WERI-Rb-1 (cell line): ENCODE measurements around the gene NSDHL.
"Not testable (repeated sequence)": the region's sequence is repeated elsewhere in the genome, so short reads cannot be mapped to it uniquely, and the experiment has no call there.

Source experiments
- DNase-seq: peaks from one replicate; pipeline ENCODE4 v3.0.0-alpha.2; 2020
- H3K27ac ChIP-seq: fragments of 250-450 bp; sonication (Bioruptor Pico); 2 replicates; pipeline ENCODE4 v1.5.1; 2020; ENCODE audit warnings: mild to moderate bottlenecking, moderate library complexity
- H3K27me3 ChIP-seq: fragments of 250-450 bp; sonication (Bioruptor Pico); 2 replicates; pipeline ENCODE4 v1.5.1; 2021; ENCODE audit warnings: mild to moderate bottlenecking, low read depth, moderate library complexity; ENCODE audit not compliant: insufficient read depth, severe bottlenecking
- H3K36me3 ChIP-seq: fragments of 250-450 bp; sonication (Bioruptor Pico); 2 replicates; pipeline ENCODE4 v1.5.1; 2020; ENCODE audit warnings: mild to moderate bottlenecking, moderate library complexity
- H3K4me3 ChIP-seq: 2 replicates; pipeline ENCODE4 v1.5.1; 2011; ENCODE audit warnings: low read depth, mild to moderate bottlenecking, control low read depth, low read length
- H3K9me3 ChIP-seq: fragments of 250-450 bp; sonication (Bioruptor Pico); 2 replicates; pipeline ENCODE4 v1.5.1; 2021; ENCODE audit warnings: mild to moderate bottlenecking, moderate library complexity; ENCODE audit not compliant: severe bottlenecking
- CTCF ChIP-seq: IDR thresholded peaks from 2 replicates; pipeline ENCODE4 v1.5.1; 2011; ENCODE audit warnings: low read depth, mild to moderate bottlenecking, control low read depth, inconsistent platforms, low read length

Gene NSDHL

DNA sequence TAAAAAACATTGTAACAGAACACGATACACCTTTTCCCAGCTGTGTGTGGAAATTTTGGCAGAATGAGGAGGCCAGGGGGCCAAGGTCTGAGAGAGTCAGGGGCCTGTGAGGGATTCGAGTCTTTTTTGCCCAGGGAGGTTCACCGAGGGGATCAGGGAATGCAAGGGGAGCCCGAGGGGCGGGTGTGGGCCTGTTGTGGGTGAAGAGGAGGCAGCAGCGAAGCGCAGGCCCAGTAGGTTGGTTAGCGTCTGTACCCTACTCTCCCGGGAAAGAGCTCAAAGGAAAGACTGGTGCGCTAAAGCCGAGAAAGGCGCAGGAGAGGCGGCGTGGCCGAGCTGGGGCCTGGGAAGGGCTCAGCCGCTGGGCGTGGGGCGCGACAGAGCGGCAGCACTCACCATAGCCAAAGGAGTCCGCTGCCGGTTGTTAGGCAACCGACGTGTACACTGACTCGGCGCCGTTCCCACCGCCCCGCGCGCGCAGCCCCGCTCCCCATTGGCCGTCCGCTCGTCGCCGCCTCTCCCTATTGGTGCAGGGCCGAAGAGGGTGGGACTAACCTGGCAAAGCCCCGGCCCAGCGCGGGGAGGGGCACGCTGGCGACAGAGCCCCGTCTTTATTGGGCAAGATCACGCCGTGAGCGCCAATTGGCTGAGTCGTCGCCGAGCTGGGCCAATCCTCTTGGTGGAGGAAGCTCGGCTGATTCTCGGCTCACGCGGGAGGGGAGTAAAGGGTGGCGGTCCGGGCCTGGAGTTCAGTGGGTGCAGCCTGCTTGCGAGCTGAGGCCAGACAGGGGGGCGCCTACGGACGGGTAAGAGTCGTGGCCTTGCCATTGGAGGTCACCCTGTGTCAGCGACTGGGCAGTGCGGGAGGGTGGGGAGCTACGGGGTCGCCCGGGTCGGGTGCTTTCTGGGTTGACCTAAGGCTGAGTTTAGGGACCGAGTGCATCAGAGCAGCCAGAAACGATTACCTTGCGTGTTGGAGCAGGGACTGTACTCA lies at the start of gene NSDHL, which contains the start of gene CETN2:
Gene NSDHL (plus strand): TSS at position 752 of the 994 bp plus-strand sequence. CDS start 15,262 bp downstream, outside the sequence.
Gene CETN2 (minus strand): TSS at position 446 of the 994 bp plus-strand sequence. CDS start 47 bp downstream, at position 399.
- peaks cover 38% of the 10 kb centered on the region for H3K36me3 ChIP-seq
- peaks cover 13% of the 10 kb centered on the region for H3K27me3 ChIP-seq
- H3K9me3 ChIP-seq, result no peaks in the 10 kb centered on the region
- peak within 1 kb of the TSS; percentile 78 for H3K27ac ChIP-seq
- peak within 1 kb of the TSS; percentile 75 for H3K4me3 ChIP-seq
- DNase-seq, result peak; percentile 99
- no peak for TF ChIP-seq CTCF

DNA sequence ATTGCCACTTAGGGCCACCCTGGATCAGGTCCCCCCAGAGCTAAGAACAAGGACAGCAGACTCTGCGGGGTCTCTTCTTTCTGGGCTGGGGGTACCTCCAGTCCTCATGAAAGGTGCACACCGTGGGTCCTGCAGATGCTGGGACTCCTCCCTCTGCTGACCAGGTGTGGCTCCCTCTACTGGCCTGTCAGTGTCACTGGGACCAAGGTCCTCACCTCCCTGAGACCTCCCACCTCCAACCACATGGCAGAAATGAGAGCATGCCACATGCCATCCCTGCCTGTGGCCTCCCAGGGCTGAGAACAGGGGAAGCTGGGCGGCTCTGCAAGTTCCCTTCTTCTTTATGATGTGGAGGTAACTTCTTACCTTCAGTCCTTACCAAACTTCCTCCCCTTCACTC lies 43.8 kb upstream of the NSDHL start:
- H3K4me3 ChIP-seq, H3K27me3 ChIP-seq, H3K9me3 ChIP-seq, DNase-seq, H3K36me3 ChIP-seq, H3K27ac ChIP-seq: not testable (repeated sequence)

DNA sequence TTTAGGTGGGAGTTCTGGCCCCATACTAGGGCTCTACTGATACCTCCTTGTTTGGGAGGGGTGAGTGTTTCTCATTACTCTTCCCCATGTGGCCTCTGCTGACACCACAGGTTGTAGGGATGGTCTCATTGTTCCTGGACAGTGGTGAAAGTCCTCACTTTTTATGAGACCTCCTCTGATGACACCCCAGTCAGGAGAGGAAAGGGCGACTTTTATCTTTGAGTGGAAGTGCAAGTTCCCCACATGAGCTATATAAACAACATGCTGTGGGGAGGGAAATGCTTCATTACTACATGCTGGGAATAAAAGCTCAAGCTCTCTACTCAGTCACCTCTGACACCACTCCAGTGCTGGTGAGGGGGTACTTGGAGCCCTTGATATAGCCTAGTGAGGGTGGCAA lies 31.9 kb upstream of the NSDHL start:
- H3K27me3 ChIP-seq, result peaks cover 74% of the 10 kb centered on the region
- H3K9me3 ChIP-seq, result no peaks in the 10 kb centered on the region
- no peaks in the 10 kb centered on the region for H3K36me3 ChIP-seq
- H3K27ac ChIP-seq, result no peak overlapping the region
- DNase-seq, result no peak
- H3K4me3 ChIP-seq, result no peak overlapping the region
- no peak for TF ChIP-seq CTCF

DNA sequence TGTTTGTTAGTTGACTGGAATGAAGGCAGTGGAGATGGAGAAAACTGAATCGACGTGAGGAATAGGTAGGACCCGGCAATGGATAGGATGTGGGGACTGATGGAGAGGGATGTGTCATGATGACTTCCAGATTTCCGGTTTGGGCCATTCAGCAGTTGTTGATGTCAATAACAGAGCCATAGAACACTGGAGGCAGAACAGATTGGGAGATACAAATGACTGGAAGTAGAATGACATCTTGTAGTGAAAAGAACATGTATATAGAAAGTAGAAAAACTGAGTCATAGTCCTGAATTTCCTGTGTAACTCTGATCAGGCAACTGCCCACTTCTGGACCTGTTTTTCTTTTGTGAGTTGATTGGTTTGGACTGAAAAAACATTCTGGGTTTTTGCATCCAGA lies 24.8 kb upstream of the NSDHL start:
- no peaks in the 10 kb centered on the region for H3K36me3 ChIP-seq
- no peak for DNase-seq
- H3K27ac ChIP-seq, result no peak overlapping the region
- H3K4me3 ChIP-seq, result no peak overlapping the region
- H3K9me3 ChIP-seq, result no peaks in the 10 kb centered on the region
- no peak for TF ChIP-seq CTCF
- H3K27me3 ChIP-seq, result peaks cover 49% of the 10 kb centered on the region

GRCh38 chrX:152810403-152810802 lies 20.5 kb upstream of the NSDHL start:
- Histone ChIP-seq H3K36me3 (no peaks in the 10 kb centered on the region), H3K27ac (no peak overlapping the region), H3K4me3 (no peak overlapping the region), H3K9me3 (no peaks in the 10 kb centered on the region), H3K27me3 (peaks cover 22% of the 10 kb centered on the region)
- no peak for TF ChIP-seq CTCF
- DNase-seq, result no peak

GRCh38 chrX:152813206-152813605 lies 17.7 kb upstream of the NSDHL start:
- H3K27me3 ChIP-seq, result peaks cover 3% of the 10 kb centered on the region
- no peak for TF ChIP-seq CTCF
- H3K9me3 ChIP-seq, result no peaks in the 10 kb centered on the region
- H3K36me3 ChIP-seq, result no peaks in the 10 kb centered on the region
- H3K4me3 ChIP-seq, result no peak overlapping the region
- H3K27ac ChIP-seq, result no peak overlapping the region
- no peak for DNase-seq
